Limb (tissue), 2 donors: ENCODE data around the gene KRTAP26-1.
A peak's percentile ranks its signal among the peaks of the same experiment; 100 is the strongest.

ENCODE experiments used
- DNase-seq, 2 donors: peaks; one replicate each; pipeline ENCODE4 v3.0.0-alpha.2; 2016; ENCODE audit errors: extremely low spot score in 2 of 2

The KRTAP26-1 gene

GRCh38 chr21:30271611-30272010, 48.5 kb downstream of the KRTAP26-1 start:
- DNase-seq = peak in 1 of 2 donors; percentile 36

- DNase-seq = no peak
These were observed 49.0 kb downstream of the KRTAP26-1 start for GRCh38 chr21:30271156-30271555.

GRCh38 chr21:30269803-30270530, 50.1 kb downstream of the KRTAP26-1 start:
- DNase-seq = no peak
